HFF-Myc (cell line): ENCODE data around the gene CORO1C.
A peak's percentile ranks its signal among the peaks of the same experiment; 100 is the strongest.

Experiments
- DNase-seq: peaks from one replicate; pipeline ENCODE4 v3.0.0-alpha.2; 2011; ENCODE audit warnings: low read depth; ENCODE audit errors: extremely low read depth
- H3K4me3 ChIP-seq: replicated peaks from 2 replicates; pipeline ENCODE4 v1.5.1; 2011; ENCODE audit warnings: low read depth, mild to moderate bottlenecking, control low read depth, low read length
- CTCF ChIP-seq: IDR thresholded peaks from 2 replicates; pipeline ENCODE4 v1.5.1; 2012; ENCODE audit warnings: mild to moderate bottlenecking, low read depth, low read length, control low read depth; ENCODE audit errors: missing control alignments

Gene CORO1C

GRCh38 chr12:108732489-108733229, 1.3 kb upstream of the CORO1C start:
- H3K4me3 ChIP-seq, result peak overlapping the region; percentile 82
- DNase-seq, result no peak
- TF ChIP-seq CTCF, result no peak

- no peak for TF ChIP-seq CTCF
- peak; percentile 95 for DNase-seq
- peak overlapping the region; percentile 82 for H3K4me3 ChIP-seq
These were observed 646 bp upstream of the CORO1C start for GRCh38 chr12:108731866-108732461.

GRCh38 chr12:108730365-108731104, 783 bp downstream of the CORO1C start:
- H3K4me3 ChIP-seq, result peak overlapping the region; percentile 82
- no peak for TF ChIP-seq CTCF
- DNase-seq, result no peak

GRCh38 chr12:108729612-108730364, 1.5 kb downstream of the CORO1C start:
- H3K4me3 ChIP-seq, result peak overlapping the region; percentile 82
- no peak for TF ChIP-seq CTCF
- DNase-seq, result no peak

DNA sequence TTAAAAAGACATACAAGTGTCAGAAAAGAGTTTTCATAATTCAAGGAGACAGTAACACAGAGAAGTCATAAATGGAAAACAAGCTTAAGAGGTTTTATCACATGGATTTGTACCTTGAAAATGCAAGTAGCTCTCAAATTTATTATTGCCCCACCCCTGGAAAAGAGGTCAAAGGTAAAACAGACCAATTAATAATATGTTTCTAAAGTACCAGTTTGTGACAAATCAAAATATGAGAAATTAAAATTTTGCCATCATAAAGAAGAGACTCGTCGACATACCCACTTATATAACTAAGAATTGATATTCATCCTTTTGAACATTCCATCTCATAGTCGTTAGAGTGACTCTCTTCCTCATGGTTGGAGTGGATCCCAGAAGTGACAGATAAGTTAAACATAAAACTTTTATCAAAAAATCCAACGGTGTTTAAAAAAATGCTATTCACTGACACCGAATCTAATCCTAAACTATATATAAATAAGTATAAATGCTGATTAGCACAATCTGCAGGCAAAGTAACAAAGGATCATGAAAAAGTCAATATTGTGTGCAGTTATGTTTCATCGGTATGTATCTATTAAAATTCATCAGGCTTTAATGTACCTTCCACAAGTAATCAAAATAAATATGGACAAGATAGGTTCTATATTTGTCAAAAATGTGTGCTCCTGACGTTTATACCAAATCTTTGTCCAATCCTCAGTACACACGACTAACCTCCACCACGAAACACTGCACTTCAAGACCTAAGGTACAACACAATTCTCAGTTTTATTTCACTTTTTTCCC, 2.3 kb downstream of the CORO1C start:
- H3K4me3 ChIP-seq, result peak overlapping the region; percentile 82
- no peak for TF ChIP-seq CTCF
- DNase-seq, result no peak
